HG03520 (cell line): ENCODE measurements around the gene CCDC97.
"Not testable (repeated sequence)": the region's sequence is repeated elsewhere in the genome, so short reads cannot be mapped to it uniquely, and the experiment has no call there.

Source experiments
- ATAC-seq: cut with Tn5 transposase; IDR thresholded peaks from one replicate; pipeline ENCODE4 v1.9.1; 2021; ENCODE audit warnings: mild to moderate bottlenecking, moderate library complexity; ENCODE audit not compliant: unreplicated experiment

Gene CCDC97

GRCh38 chr19:41330946-41331678 is 21.1 kb downstream of the CCDC97 start:
- ATAC-seq = no peak

DNA sequence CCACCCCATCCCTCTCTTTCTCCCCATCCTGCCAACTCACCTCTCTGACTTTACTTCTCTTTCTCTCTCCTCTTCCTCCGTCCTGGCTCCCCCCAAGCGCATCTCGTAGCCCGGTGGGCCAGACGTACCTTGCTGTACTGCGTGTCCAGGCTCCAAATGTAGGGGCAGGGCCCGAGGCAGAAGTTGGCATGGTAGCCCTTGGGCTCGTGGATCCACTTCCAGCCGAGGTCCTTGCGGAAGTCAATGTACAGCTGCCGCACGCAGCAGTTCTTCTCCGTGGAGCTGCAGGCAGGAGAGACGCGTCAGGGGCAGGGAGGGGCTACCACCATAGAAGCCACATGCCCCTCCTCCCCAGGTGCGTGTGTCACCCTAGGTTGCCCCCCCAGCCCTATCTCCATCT is 22.0 kb downstream of the CCDC97 start:
- no peak for ATAC-seq

DNA sequence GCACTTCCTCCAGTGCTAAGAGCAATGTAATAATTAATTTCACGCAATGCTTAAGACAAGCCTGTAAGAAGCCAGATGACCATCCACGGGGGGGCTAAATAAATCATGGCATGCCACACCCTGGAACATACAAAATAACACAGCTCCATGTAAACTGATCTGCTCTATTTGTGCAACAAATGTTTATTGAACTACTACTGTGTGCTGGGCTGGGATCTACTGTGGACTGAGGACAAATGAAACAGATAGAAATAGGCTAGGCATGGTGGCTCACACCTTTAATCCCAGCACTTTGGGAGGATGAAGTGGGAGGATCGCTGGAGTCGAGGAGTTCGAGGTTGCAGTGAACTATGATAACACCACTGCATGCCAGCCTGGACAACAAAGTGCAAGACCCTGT is 22.5 kb downstream of the CCDC97 start:
- no peak for ATAC-seq

- ATAC-seq = no peak
These were observed 24.8 kb downstream of the CCDC97 start for GRCh38 chr19:41334793-41335192.

DNA sequence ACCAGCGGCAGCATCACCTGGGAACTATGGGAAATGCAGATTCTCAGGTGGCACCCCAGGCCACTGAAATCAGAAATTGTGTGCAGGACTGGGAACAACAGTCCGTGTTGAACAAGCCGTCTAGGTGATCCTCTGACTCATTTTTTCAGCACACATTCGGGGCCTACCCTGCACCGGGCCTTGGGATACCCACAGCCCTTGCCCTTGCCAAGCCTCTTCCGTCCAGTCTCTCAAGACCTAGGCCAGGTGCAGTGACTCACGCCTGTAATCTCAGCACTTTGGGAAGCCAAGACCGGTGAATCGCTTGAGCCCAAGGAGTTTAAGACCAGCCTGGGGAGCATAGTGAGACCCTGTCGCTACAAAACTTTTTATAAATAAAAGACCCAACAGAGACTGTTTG is 25.5 kb downstream of the CCDC97 start:
- no peak for ATAC-seq

DNA sequence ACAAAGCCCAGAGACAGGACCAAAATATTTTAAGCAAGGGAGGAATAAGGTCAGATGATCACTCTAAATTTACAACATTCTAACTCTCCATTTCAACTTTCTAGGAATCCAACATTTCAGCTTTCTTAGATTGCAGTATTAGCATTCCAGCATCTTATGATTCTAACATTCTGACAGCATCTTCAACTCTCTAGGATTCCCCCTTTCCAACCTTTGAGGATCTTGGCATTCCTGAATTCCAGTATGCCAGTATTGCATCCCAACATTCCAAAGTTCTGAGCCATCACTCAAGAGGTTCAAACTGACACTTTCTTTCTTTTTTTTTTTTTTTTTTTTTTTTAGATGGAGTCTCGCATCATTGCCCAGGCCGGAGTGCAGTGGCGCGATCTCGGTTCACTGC is 30.0 kb downstream of the CCDC97 start:
- ATAC-seq = no peak

DNA sequence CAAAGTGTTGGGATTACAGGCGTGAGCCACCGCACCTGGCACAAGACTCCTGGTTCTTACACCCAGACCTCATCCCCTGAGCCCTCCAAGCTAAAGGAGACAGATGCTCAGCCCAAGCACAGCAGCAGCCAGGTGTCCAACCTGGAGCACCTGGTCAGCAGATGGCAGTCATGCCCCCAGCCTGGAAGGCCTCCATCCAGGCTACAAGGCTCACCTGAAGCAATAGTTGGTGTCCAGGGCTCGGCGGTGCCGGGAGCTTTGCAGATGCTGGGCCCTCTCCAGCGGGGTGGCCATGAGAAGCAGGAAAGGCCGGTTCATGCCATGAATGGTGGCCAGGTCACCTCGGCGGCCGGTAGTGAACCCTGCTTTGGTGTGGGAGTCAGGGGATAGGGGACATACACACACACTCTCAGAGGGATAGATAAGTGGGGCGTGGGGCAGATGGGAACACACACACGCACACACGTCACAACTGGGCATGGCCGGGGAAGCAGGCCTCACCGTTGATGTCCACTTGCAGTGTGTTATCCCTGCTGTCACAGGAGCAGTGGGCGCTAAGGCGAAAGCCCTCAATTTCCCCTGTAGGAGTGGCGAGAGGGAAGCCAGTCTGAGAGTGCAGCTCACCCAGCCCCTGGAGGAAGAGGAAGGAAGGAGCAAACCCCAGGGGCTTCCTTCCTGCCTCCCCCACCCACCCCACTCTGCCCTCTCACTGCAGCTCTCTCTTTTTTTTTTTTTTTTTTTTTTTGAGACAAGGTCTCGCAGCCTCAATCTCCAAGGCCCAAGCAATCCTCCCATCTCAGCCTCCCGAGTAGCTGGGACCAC is 31.9 kb downstream of the CCDC97 start:
- no peak for ATAC-seq

- no peak for ATAC-seq
These were observed 34.2 kb downstream of the CCDC97 start for GRCh38 chr19:41344162-41344561.

DNA sequence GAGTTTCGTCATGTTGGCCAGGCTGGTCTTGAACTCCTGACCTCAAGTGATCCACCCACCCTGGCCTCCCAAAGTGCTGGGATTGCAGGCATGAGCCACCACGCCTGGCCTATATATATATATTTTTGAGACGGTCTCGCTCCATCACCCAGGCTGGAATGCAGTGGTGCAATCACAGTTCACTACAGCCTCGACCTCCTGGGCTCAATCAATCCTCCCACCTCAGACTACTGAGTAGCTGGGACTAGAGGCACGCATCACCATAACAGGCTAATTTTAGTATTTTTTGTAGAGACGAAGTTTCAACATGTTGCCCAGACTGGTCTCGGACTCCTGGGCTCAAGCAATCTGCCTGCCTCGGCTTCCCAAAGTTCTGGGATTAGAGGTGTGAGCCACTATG is 36.9 kb downstream of the CCDC97 start:
- not testable (repeated sequence) for ATAC-seq

GRCh38 chr19:41350735-41351338 is 40.9 kb downstream of the CCDC97 start:
- ATAC-seq = peak; percentile 0

GRCh38 chr19:41351339-41352245 is 41.6 kb downstream of the CCDC97 start:
- peak; percentile 41 for ATAC-seq

DNA sequence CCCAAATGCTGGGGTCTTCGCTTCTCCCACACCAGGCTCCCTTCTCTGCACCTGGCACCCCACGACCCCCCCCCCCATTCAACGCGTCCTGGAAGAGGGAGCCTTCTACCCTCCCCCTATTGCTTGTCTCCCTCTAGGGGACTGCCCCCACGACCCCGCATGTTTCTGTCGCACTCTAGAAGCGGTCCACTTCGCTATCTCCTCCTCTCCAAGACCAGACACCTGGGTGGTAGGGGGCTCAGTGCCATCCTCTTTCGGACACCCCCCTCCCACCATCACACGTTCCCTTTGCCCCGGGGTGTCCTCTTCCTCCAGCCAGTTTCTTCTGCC is 42.3 kb downstream of the CCDC97 start:
- no peak for ATAC-seq

GRCh38 chr19:41352609-41353465 is 42.9 kb downstream of the CCDC97 start:
- no peak for ATAC-seq

- peak; percentile 34 for ATAC-seq
These were observed 43.7 kb downstream of the CCDC97 start, which contains the start of gene TGFB1 for GRCh38 chr19:41353466-41354342. Gene TGFB1 (minus strand): TSS chr19:41353922. CDS start chr19:41353044, 878 bp downstream.

DNA sequence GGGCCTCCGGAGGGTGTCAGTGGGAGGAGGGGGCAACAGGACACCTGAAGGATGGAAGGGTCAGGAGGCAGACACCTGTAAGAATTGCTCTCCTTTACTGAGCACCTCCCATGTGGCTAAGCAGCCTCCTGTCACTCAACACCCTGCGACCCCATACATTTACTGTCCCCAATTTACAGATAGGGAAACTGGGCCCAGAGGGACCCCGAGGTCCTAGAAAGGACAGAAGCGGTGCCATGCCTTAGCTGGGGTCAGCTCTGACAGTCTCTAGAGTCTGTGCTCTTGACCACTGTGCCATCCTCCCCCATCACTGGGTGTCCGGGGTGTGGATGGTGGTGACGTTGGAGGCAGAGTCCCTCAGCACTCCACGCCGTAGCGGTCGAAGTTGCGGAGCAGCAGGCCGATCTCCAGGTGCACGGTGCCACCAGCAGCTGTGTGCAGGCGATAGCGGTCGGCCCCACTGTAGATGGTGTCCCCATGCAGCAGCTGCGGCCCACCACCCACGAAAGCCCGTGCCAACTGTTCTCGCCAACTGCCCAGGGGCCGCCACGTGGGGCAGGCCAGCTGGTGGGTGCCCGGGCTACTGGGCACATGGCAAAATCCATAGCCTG is 44.5 kb downstream of the CCDC97 start:
- no peak for ATAC-seq

GRCh38 chr19:41355035-41355434 is 45.1 kb downstream of the CCDC97 start:
- ATAC-seq = no peak

- no peak for ATAC-seq
These were observed 45.8 kb downstream of the CCDC97 start for GRCh38 chr19:41355802-41356201.

- ATAC-seq = no peak
These were observed 47.2 kb downstream of the CCDC97 start for GRCh38 chr19:41356984-41357739.
